Nephron progenitor cell (in vitro differentiated cells): ENCODE measurements around the gene SLC35D1.

ENCODE experiments used
- DNase-seq: peaks from one replicate; pipeline ENCODE4 v3.0.0; 2021
- H3K27ac Mint-ChIP-seq: 2 replicates; pipeline ENCODE4 v1.8.0; 2021; ENCODE audit warnings: mild to moderate bottlenecking, moderate library complexity, mixed read lengths
- H3K27me3 Mint-ChIP-seq: 2 replicates; pipeline ENCODE4 v1.8.0; 2021; ENCODE audit warnings: mild to moderate bottlenecking, low read depth, mixed read lengths; ENCODE audit not compliant: poor library complexity
- H3K36me3 Mint-ChIP-seq: 2 replicates; pipeline ENCODE4 v1.8.0; 2021; ENCODE audit warnings: low read depth, mixed read lengths
- H3K4me1 Mint-ChIP-seq: 2 replicates; pipeline ENCODE4 v1.8.0; 2021; ENCODE audit warnings: mixed read lengths
- H3K4me3 Mint-ChIP-seq: 2 replicates; pipeline ENCODE4 v1.8.0; 2021; ENCODE audit warnings: mild to moderate bottlenecking, moderate library complexity, mixed read lengths
- H3K9me3 Mint-ChIP-seq: 2 replicates; pipeline ENCODE4 v1.8.0; 2021; ENCODE audit warnings: mild to moderate bottlenecking, moderate library complexity, mixed read lengths
- CTCF ChIP-seq: fragments of 200-600 bp; sonication (generic); IDR thresholded peaks from 2 replicates; pipeline ENCODE4 v1.5.0; 2021; ENCODE audit warnings: antibody characterized with exemption

Gene SLC35D1

GRCh38 chr1:67029472-67029871 lies 24.5 kb downstream of the SLC35D1 start:
- no peak overlapping the region for H3K27ac Mint-ChIP-seq
- H3K27me3 Mint-ChIP-seq = no peaks in the 10 kb centered on the region
- H3K4me1 Mint-ChIP-seq = no peaks in the 10 kb centered on the region
- no peak for DNase-seq
- H3K36me3 Mint-ChIP-seq = peaks cover 64% of the 10 kb centered on the region
- H3K9me3 Mint-ChIP-seq = peaks cover 13% of the 10 kb centered on the region
- H3K4me3 Mint-ChIP-seq = no peak overlapping the region
- TF ChIP-seq CTCF = no peak

GRCh38 chr1:67020765-67021164 lies 33.2 kb downstream of the SLC35D1 start:
- Mint-ChIP-seq H3K4me1 (peaks cover 28% of the 10 kb centered on the region), H3K36me3 (peaks cover 44% of the 10 kb centered on the region), H3K27ac (peak overlapping the region; percentile 53), H3K27me3 (no peaks in the 10 kb centered on the region), H3K4me3 (no peak overlapping the region), H3K9me3 (no peaks in the 10 kb centered on the region)
- no peak for DNase-seq
- TF ChIP-seq CTCF = no peak

- no peak for TF ChIP-seq CTCF
- no peak for DNase-seq
- Mint-ChIP-seq H3K27me3 (no peaks in the 10 kb centered on the region), H3K4me3 (no peak overlapping the region), H3K36me3 (peaks cover 39% of the 10 kb centered on the region), H3K27ac (peak overlapping the region; percentile 53), H3K4me1 (peaks cover 28% of the 10 kb centered on the region), H3K9me3 (no peaks in the 10 kb centered on the region)
These were observed 33.6 kb downstream of the SLC35D1 start for GRCh38 chr1:67020304-67020703.

GRCh38 chr1:67019600-67020136 lies 34.3 kb downstream of the SLC35D1 start:
- no peak for TF ChIP-seq CTCF
- Mint-ChIP-seq H3K27ac (peak overlapping the region; percentile 93), H3K27me3 (no peaks in the 10 kb centered on the region), H3K9me3 (no peaks in the 10 kb centered on the region), H3K4me1 (peaks cover 28% of the 10 kb centered on the region), H3K4me3 (no peak overlapping the region), H3K36me3 (peaks cover 33% of the 10 kb centered on the region)
- no peak for DNase-seq

GRCh38 chr1:67019121-67019520 lies 34.8 kb downstream of the SLC35D1 start:
- Mint-ChIP-seq H3K4me1 (peaks cover 28% of the 10 kb centered on the region), H3K27me3 (no peaks in the 10 kb centered on the region), H3K9me3 (no peaks in the 10 kb centered on the region), H3K36me3 (peaks cover 29% of the 10 kb centered on the region), H3K27ac (peak overlapping the region; percentile 93), H3K4me3 (no peak overlapping the region)
- TF ChIP-seq CTCF = no peak
- DNase-seq = no peak

- TF ChIP-seq CTCF = no peak
- peaks cover 32% of the 10 kb centered on the region for H3K36me3 Mint-ChIP-seq
- no peaks in the 10 kb centered on the region for H3K9me3 Mint-ChIP-seq
- H3K4me1 Mint-ChIP-seq = peaks cover 28% of the 10 kb centered on the region
- H3K4me3 Mint-ChIP-seq = no peak overlapping the region
- DNase-seq = no peak
- H3K27me3 Mint-ChIP-seq = no peaks in the 10 kb centered on the region
- H3K27ac Mint-ChIP-seq = peak overlapping the region; percentile 93
These were observed 35.4 kb downstream of the SLC35D1 start for GRCh38 chr1:67018574-67018973.
